Duodenal mucosa (tissue), 2 donors: Measurements from ENCODE around the gene SLC1A1.

Experiments
- H3K27ac ChIP-seq: one replicate; pipeline ENCODE4 v1.7.0; 2013; ENCODE audit warnings: low read depth, low read length
- H3K27me3 ChIP-seq, 2 donors: one replicate each; pipeline ENCODE4 v1.7.0; 2013; ENCODE audit warnings: low read length in 2 of 2, control low read depth in 1 of 2; ENCODE audit not compliant: insufficient read depth in 2 of 2, control insufficient read depth in 1 of 2
- H3K36me3 ChIP-seq, 2 donors: one replicate each; pipeline ENCODE4 v1.7.0; 2013; ENCODE audit warnings: low read length in 2 of 2, control low read depth in 1 of 2; ENCODE audit not compliant: insufficient read depth in 2 of 2, control insufficient read depth in 1 of 2
- H3K4me1 ChIP-seq, 2 donors: one replicate each; pipeline ENCODE4 v1.7.0; 2013; ENCODE audit warnings: low read length in 2 of 2, control low read depth in 1 of 2; ENCODE audit not compliant: insufficient read depth in 2 of 2, control insufficient read depth in 1 of 2
- H3K4me3 ChIP-seq, 2 donors: one replicate each; pipeline ENCODE4 v1.7.0; 2013; ENCODE audit warnings: low read length in 2 of 2, low read depth in 1 of 2
- H3K9ac ChIP-seq, 2 donors: one replicate each; pipeline ENCODE4 v1.7.0; 2013; ENCODE audit warnings: low read length in 2 of 2, low read depth in 1 of 2
- H3K9me3 ChIP-seq, 2 donors: one replicate each; pipeline ENCODE4 v1.7.0; 2013; ENCODE audit warnings: low read length in 2 of 2, control low read depth in 1 of 2; ENCODE audit not compliant: control insufficient read depth in 1 of 2

The SLC1A1 gene

GRCh38 chr9:4550777-4551484 lies 60.7 kb downstream of the SLC1A1 start:
- no peak overlapping the region for H3K27ac ChIP-seq
- no peaks in the 10 kb centered on the region for H3K9me3 ChIP-seq
- peaks cover 8 to 11% of the 10 kb centered on the region in 2 donors for H3K4me1 ChIP-seq
- H3K4me3 ChIP-seq = no peak overlapping the region
- H3K36me3 ChIP-seq = no peaks in the 10 kb centered on the region
- no peak overlapping the region for H3K9ac ChIP-seq
- H3K27me3 ChIP-seq = no peaks in the 10 kb centered on the region

GRCh38 chr9:4553951-4554381 lies 63.7 kb downstream of the SLC1A1 start:
- H3K4me3 ChIP-seq = no peak overlapping the region
- H3K9ac ChIP-seq = no peak overlapping the region
- H3K36me3 ChIP-seq = no peaks in the 10 kb centered on the region
- no peak overlapping the region for H3K27ac ChIP-seq
- H3K9me3 ChIP-seq = no peaks in the 10 kb centered on the region
- no peaks in the 10 kb centered on the region for H3K27me3 ChIP-seq
- H3K4me1 ChIP-seq = peaks cover 8% of the 10 kb centered on the region in 2 donors

GRCh38 chr9:4555236-4555635 lies 65.0 kb downstream of the SLC1A1 start:
- H3K27ac ChIP-seq = no peak overlapping the region
- no peaks in the 10 kb centered on the region for H3K36me3 ChIP-seq
- no peak overlapping the region for H3K9ac ChIP-seq
- peaks cover 0 to 8% of the 10 kb centered on the region in 2 donors for H3K4me1 ChIP-seq
- H3K27me3 ChIP-seq = no peaks in the 10 kb centered on the region
- no peaks in the 10 kb centered on the region for H3K9me3 ChIP-seq
- no peak overlapping the region for H3K4me3 ChIP-seq

GRCh38 chr9:4558371-4558998 lies 68.2 kb downstream of the SLC1A1 start:
- Histone ChIP-seq H3K9ac (no peak overlapping the region), H3K4me3 (no peak overlapping the region), H3K9me3 (no peaks in the 10 kb centered on the region), H3K4me1 (no peaks in the 10 kb centered on the region), H3K27me3 (no peaks in the 10 kb centered on the region), H3K36me3 (peaks cover 2 to 3% of the 10 kb centered on the region in 2 donors), H3K27ac (no peak overlapping the region)

- peaks cover 2 to 12% of the 10 kb centered on the region in 2 donors for H3K36me3 ChIP-seq
- no peak overlapping the region for H3K9ac ChIP-seq
- H3K9me3 ChIP-seq = no peaks in the 10 kb centered on the region
- no peak overlapping the region for H3K4me3 ChIP-seq
- H3K27ac ChIP-seq = no peak overlapping the region
- H3K4me1 ChIP-seq = no peaks in the 10 kb centered on the region
- no peaks in the 10 kb centered on the region for H3K27me3 ChIP-seq
Observed at GRCh38 chr9:4559261-4560182, 69.3 kb downstream of the SLC1A1 start.

GRCh38 chr9:4563105-4563504 lies 72.8 kb downstream of the SLC1A1 start:
- H3K9ac ChIP-seq = no peak overlapping the region

GRCh38 chr9:4566806-4567205 lies 76.5 kb downstream of the SLC1A1 start:
- Histone ChIP-seq H3K27me3 (no peaks in the 10 kb centered on the region), H3K9ac (no peak overlapping the region), H3K36me3 (peaks cover 12 to 31% of the 10 kb centered on the region in 2 donors), H3K27ac (no peak overlapping the region), H3K4me3 (no peak overlapping the region), H3K9me3 (no peaks in the 10 kb centered on the region), H3K4me1 (no peaks in the 10 kb centered on the region)

More at GRCh38 chr9:4563105-4563504, 72.8 kb downstream of the SLC1A1 start:
- peaks cover 5 to 28% of the 10 kb centered on the region in 2 donors for H3K36me3 ChIP-seq
- H3K9me3 ChIP-seq = no peaks in the 10 kb centered on the region
- no peak overlapping the region for H3K4me3 ChIP-seq
- H3K27ac ChIP-seq = no peak overlapping the region
- no peaks in the 10 kb centered on the region for H3K27me3 ChIP-seq
- H3K4me1 ChIP-seq = no peaks in the 10 kb centered on the region

GRCh38 chr9:4567601-4568000 lies 77.3 kb downstream of the SLC1A1 start:
- no peaks in the 10 kb centered on the region for H3K27me3 ChIP-seq
- no peak overlapping the region for H3K4me3 ChIP-seq
- no peak overlapping the region for H3K27ac ChIP-seq

GRCh38 chr9:4569101-4569500 lies 78.8 kb downstream of the SLC1A1 start:
- Histone ChIP-seq H3K27ac (no peak overlapping the region), H3K9me3 (no peaks in the 10 kb centered on the region), H3K4me3 (no peak overlapping the region), H3K4me1 (no peaks in the 10 kb centered on the region), H3K9ac (no peak overlapping the region), H3K27me3 (no peaks in the 10 kb centered on the region), H3K36me3 (peaks cover 9 to 29% of the 10 kb centered on the region in 2 donors)

More at GRCh38 chr9:4567601-4568000, 77.3 kb downstream of the SLC1A1 start:
- Histone ChIP-seq H3K36me3 (peaks cover 12 to 31% of the 10 kb centered on the region in 2 donors), H3K9ac (no peak overlapping the region), H3K9me3 (no peaks in the 10 kb centered on the region), H3K4me1 (no peaks in the 10 kb centered on the region)
